Activated CD4-positive, alpha-beta memory T cell treated with anti-CD3 and anti-CD28 coated beads, Interleukin-2, amount 10 ng/mL, durations not matched to agents 7 days and 5 days (primary cell): Measurements from ENCODE around the gene PRDM16. TPM values are rescaled to one million over a fixed set of nuclear protein-coding genes. Genes with fewer than 3 reads are reported as not detected.

ENCODE experiments used
- CTCF ChIA-PET: fragments of 350-600 bp; sonication (Branson Sonifier 250); formaldehyde crosslinking; loops from one replicate; lab custom pipeline; 2021; ENCODE audit warnings: antibody characterized with exemption, inconsistent platforms; lab: Charles Lee
- POLR2A ChIA-PET: fragments of 350-600 bp; sonication (Branson Sonifier 250); formaldehyde crosslinking; loops from one replicate; lab custom pipeline; 2021; ENCODE audit warnings: antibody characterized with exemption; lab: Charles Lee
- DNase-seq: peaks from one replicate; pipeline ENCODE4 v3.0.0-alpha.2; 2020
- H3K27ac Mint-ChIP-seq: one replicate; pipeline ENCODE4 v1.8.0; 2021; ENCODE audit warnings: mild to moderate bottlenecking, mixed read lengths
- H3K27me3 Mint-ChIP-seq: one replicate; pipeline ENCODE4 v1.8.0; 2021; ENCODE audit warnings: mixed read lengths
- H3K36me3 Mint-ChIP-seq: one replicate; pipeline ENCODE4 v1.8.0; 2021; ENCODE audit warnings: low read depth, mixed read lengths
- H3K4me1 Mint-ChIP-seq: one replicate; pipeline ENCODE4 v1.8.0; 2021; ENCODE audit warnings: mixed read lengths
- H3K4me3 Mint-ChIP-seq: one replicate; pipeline ENCODE4 v1.8.0; 2021; ENCODE audit warnings: mild to moderate bottlenecking, mixed read lengths
- H3K9me3 Mint-ChIP-seq: one replicate; pipeline ENCODE4 v1.8.0; 2021; ENCODE audit warnings: mixed read lengths
- total RNA-seq, 2 experiments: library from RNA; stranded (reverse); gene quantifications; one replicate each; pipeline ENCODE4 v1.2.3, GENCODE V29; 2021

PRDM16 gene
- total RNA-seq, 2 experiments from 2014 or later, result 0.03 to 0.20 TPM

DNA sequence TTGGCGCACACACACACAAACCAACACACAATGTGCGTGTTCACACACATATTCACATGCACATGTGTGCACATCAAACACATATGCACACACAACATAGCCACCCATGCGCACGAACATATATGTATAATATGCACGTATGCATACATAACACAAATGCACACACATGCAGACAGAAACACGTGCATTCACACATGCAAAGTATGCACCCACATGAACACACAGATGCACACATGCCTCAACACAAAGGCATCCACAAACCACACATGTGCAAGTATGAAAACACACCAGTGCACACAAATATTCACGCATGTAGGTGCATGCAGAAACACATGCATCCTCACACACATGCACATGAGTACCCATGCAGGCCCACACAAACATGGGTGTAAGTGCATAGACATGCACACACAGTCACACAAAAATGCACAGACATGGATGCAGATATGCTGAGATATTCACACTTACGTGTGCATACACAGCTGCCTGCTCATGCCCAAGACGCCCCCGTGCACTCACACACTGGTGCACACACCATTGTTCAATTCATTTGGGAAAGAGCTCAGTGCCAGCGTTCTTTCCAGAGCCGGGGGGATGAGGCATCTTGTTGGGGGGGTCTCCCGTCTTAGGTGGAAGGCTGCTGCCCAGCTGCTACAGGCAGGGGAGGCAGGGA lies 332.7 kb downstream of the PRDM16 start:
- CTCF ChIA-PET, result no interaction called here

DNA sequence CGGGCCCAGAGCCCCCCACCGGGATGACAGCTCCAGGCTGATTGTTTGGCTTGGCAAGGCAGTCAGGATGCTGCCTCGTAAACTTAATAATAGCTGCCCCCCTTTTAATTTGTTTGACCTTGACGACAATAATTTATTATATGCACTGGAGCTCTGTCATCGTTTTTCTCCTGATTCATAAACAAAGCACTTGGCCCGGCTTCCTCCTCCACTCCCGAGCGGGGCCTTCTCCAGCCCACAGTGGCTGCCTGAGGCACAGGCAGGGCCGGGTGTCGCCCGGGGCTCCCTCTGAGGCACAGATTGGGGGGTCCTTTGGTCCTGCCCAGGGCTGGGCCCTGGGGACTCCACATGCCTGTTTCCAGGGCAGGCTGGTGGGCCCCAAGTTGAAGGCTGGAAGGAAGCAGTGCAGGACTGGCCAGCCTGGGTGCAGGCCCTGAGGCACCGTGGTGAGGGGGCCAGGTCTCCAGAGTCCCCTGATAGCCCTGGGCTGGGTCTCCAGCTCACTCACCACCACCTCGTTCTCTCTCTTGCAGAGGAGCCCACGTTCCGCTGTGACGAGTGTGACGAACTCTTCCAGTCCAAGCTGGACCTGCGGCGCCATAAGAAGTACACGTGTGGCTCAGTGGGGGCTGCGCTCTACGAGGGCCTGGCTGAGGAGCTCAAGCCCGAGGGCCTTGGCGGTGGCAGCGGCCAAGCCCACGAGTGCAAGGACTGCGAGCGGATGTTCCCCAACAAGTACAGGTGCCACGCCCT lies 333.4 kb downstream of the PRDM16 start:
- DNase-seq, result no peak
- no peak overlapping the region for H3K4me3 Mint-ChIP-seq
- H3K9me3 Mint-ChIP-seq, result no peaks in the 10 kb centered on the region
- ChIA-PET POLR2A (no interaction called here), CTCF (no interaction called here)
- no peaks in the 10 kb centered on the region for H3K36me3 Mint-ChIP-seq
- no peak overlapping the region for H3K27ac Mint-ChIP-seq
- no peaks in the 10 kb centered on the region for H3K27me3 Mint-ChIP-seq
- H3K4me1 Mint-ChIP-seq, result no peaks in the 10 kb centered on the region

More for the DNA sequence above, 332.7 kb downstream of the PRDM16 start:
- Mint-ChIP-seq H3K4me1 (no peaks in the 10 kb centered on the region), H3K27ac (no peak overlapping the region), H3K27me3 (no peaks in the 10 kb centered on the region), H3K4me3 (no peak overlapping the region), H3K9me3 (no peaks in the 10 kb centered on the region), H3K36me3 (no peaks in the 10 kb centered on the region)
- POLR2A ChIA-PET, result no interaction called here
- no peak for DNase-seq

DNA sequence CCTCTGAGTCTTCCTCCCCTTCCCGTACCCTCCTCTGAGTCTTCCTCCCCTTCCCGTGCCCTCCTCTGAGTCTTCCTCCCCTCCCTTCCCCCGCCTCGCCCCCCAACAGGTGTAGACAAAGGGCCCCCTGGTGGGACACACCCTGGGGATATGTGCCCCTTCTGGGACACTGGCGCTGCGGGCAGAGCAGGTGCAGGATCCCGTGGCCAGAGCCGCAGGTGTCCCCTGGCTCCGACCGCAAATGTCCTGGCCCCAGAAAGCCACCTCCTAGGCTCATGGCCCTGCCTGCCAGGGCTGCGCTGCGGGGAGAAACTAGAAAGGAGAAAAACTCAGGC lies 334.0 kb downstream of the PRDM16 start:
- Mint-ChIP-seq H3K4me3 (no peak overlapping the region), H3K4me1 (no peaks in the 10 kb centered on the region), H3K36me3 (no peaks in the 10 kb centered on the region), H3K9me3 (no peaks in the 10 kb centered on the region), H3K27ac (no peak overlapping the region), H3K27me3 (no peaks in the 10 kb centered on the region)
- DNase-seq, result no peak
- ChIA-PET CTCF (no interaction called here), POLR2A (no interaction called here)

DNA sequence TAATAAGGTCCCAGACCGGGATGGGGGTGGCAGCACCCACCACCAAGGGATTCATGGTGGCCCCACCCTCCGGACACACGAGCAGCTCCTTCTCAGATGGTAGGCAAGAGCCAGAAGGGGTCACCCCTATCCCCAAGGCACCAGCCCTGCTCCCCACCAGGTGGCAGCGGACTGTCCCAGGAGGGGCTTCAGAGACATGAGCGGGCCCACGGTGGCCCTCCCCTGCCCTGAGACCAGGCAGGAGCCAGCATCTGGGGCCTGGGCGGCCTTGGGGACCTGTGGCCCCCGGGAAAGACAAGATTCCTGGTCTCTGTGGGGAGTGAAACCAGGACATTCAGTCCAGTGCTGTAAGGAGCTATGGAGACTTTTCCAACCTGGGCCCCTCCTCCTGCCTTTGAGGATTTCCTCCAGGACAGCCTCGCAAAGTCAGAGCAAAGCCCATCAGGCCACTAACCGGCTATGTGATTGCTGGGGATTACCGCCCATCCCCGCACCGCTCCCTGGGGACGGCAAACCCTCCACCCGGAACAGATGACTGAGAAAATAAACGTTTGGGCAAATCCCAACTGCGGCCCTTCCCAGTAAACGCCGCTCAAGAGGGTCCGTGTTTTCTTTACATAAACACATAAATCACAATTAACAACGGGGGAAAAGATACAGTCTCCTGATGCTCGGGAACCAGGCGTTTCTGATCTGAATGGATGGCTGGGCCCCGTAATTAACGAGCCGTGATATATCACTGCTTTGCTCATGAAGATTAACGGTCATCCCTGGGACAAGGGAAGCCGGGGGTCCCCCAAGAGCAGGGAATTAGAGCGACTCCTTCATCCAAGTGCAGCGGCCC lies 334.6 kb downstream of the PRDM16 start:
- no peaks in the 10 kb centered on the region for H3K36me3 Mint-ChIP-seq
- ChIA-PET POLR2A (no interaction called here), CTCF (no interaction called here)
- H3K4me1 Mint-ChIP-seq, result no peaks in the 10 kb centered on the region
- H3K27ac Mint-ChIP-seq, result no peak overlapping the region
- DNase-seq, result no peak
- no peaks in the 10 kb centered on the region for H3K9me3 Mint-ChIP-seq
- no peak overlapping the region for H3K4me3 Mint-ChIP-seq
- H3K27me3 Mint-ChIP-seq, result no peaks in the 10 kb centered on the region

DNA sequence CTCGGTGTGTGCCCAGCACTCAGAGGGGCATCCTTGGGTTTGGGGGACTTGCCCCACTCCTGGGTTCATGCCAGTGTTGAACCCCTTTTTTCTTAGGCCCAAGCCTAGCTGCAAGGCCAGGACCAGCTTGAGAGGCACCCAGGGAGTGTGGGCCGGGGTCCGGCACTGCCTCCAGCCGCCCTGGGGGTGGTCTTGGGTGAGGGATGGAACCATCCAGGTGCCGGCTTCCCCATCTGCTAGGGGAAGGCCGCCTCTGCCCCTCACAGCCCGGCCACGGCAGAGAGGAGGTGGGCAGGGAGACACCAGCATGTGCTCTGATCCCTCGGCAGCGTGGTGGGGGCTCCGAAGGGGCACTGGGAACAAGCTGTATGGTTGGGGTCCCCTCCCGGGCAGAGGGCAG lies 335.3 kb downstream of the PRDM16 start:
- H3K27me3 Mint-ChIP-seq, result no peaks in the 10 kb centered on the region
- H3K9me3 Mint-ChIP-seq, result no peaks in the 10 kb centered on the region
- no peaks in the 10 kb centered on the region for H3K4me1 Mint-ChIP-seq
- CTCF ChIA-PET, result no interaction called here
- H3K27ac Mint-ChIP-seq, result no peak overlapping the region
- no peaks in the 10 kb centered on the region for H3K36me3 Mint-ChIP-seq
- POLR2A ChIA-PET, result no interaction called here
- H3K4me3 Mint-ChIP-seq, result no peak overlapping the region
- DNase-seq, result no peak

DNA sequence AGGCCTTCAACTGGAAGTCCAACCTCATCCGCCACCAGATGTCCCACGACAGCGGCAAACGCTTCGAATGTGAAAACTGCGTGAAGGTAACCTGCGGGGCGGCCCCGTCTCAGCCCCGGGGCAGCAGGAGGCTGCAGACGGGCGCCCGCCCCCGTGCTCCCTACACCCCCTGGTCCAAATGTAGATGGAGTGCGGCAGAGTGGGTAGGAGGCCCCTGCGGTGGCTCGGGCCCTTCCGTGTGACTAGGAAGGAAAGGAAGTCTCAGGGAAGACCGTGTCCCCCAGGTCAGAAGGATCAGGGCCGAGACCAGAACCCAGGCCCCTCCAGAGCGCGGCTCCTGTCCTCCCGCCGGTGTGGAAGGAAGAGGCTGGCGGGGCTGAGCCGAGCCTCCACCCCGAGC lies 335.8 kb downstream of the PRDM16 start:
- Mint-ChIP-seq H3K4me1 (no peaks in the 10 kb centered on the region), H3K27ac (no peak overlapping the region), H3K27me3 (no peaks in the 10 kb centered on the region), H3K9me3 (no peaks in the 10 kb centered on the region), H3K4me3 (no peak overlapping the region), H3K36me3 (no peaks in the 10 kb centered on the region)
- POLR2A ChIA-PET, result no interaction called here
- CTCF ChIA-PET, result no interaction called here
- DNase-seq, result no peak

DNA sequence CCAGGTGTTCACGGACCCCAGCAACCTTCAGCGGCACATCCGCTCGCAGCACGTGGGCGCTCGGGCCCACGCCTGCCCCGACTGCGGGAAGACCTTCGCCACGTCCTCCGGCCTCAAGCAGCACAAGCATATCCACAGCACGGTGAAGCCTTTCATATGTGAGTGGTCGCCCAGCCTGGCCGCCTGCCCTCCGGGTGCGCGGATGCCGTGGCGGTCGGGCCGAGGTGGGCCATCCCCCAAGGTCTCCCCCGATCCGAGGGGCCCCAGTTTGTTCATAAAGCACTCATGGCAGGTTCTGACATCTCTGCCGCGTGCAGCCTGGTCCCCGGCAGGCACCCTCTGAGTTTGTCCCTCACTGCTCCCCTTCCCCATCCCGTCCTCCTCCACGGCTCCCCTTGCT lies 336.5 kb downstream of the PRDM16 start:
- DNase-seq, result no peak
- H3K27ac Mint-ChIP-seq, result no peak overlapping the region
- CTCF ChIA-PET, result no interaction called here
- H3K4me1 Mint-ChIP-seq, result no peaks in the 10 kb centered on the region
- H3K4me3 Mint-ChIP-seq, result no peak overlapping the region
- H3K9me3 Mint-ChIP-seq, result no peaks in the 10 kb centered on the region
- H3K36me3 Mint-ChIP-seq, result no peaks in the 10 kb centered on the region
- no peaks in the 10 kb centered on the region for H3K27me3 Mint-ChIP-seq
- POLR2A ChIA-PET, result no interaction called here

DNA sequence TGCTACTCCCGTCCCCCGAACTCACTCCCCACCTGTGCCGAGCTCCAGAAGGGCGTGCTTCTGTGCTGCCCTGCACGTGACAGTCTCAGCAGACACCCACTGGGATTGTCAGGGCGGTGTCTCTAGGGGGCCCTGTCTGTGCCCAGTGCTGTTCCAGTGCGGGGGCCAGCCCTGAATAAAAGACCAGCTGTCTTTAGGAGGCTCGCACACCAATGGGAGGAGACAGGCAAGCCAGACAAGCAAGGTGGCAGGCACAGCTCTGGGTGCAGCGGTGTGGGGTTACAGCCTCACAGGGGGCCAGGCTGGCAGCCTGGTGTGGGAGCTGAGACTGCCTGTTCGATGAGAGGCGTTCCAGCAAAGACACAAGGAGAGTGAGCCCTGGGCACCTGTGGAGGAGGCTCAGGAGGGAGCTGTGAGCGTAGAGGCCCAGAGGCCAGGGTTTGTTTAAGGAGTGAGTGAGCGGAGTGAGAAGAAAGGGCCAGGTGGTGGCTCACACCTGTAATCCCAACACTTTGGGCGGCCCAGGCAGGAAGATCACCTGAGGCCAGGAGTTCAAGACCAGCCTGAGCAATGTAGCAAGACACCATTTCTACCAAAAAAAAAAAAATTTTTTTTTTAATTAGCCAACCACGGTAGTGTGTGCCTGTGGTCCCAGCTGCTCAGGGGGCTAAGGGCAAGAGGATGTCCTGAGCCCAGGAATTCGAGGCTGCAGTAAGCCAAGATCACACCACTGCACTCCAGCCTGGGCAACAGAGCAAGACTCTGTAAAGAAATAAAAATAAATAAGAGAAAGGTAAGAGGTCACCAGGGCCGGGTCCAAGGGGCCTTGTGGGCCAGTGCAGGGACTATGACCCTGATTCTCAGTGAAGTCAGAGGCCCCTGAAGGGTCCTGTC lies 337.2 kb downstream of the PRDM16 start:
- H3K27ac Mint-ChIP-seq, result no peak overlapping the region
- H3K27me3 Mint-ChIP-seq, result no peaks in the 10 kb centered on the region
- DNase-seq, result no peak
- POLR2A ChIA-PET, result no interaction called here
- CTCF ChIA-PET, result no interaction called here
- no peaks in the 10 kb centered on the region for H3K36me3 Mint-ChIP-seq
- no peak overlapping the region for H3K4me3 Mint-ChIP-seq
- no peaks in the 10 kb centered on the region for H3K4me1 Mint-ChIP-seq
- no peaks in the 10 kb centered on the region for H3K9me3 Mint-ChIP-seq

DNA sequence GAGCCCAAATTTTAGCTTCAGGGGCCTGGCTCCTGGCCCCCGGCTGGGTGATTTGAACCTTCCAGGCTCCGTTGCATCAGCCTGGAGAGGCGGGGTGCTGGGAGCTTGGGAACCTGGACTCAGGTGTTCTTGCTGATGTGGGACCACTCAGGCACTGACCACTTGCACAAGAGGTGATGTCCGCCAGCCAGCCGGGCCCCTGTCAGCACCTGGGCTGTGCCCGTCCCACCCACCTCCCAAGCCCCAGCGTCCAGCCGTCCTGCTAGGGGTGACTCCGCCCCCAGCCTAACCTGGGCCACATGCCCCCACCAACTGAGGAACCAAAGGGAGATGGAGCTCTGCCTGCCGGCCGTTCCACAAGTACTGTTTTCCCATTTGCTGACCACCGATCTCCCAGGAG lies 338.0 kb downstream of the PRDM16 start:
- Mint-ChIP-seq H3K4me3 (no peak overlapping the region), H3K27ac (no peak overlapping the region), H3K27me3 (no peaks in the 10 kb centered on the region), H3K36me3 (no peaks in the 10 kb centered on the region), H3K4me1 (no peaks in the 10 kb centered on the region), H3K9me3 (no peaks in the 10 kb centered on the region)
- ChIA-PET POLR2A (no interaction called here), CTCF (no interaction called here)
- DNase-seq, result no peak

DNA sequence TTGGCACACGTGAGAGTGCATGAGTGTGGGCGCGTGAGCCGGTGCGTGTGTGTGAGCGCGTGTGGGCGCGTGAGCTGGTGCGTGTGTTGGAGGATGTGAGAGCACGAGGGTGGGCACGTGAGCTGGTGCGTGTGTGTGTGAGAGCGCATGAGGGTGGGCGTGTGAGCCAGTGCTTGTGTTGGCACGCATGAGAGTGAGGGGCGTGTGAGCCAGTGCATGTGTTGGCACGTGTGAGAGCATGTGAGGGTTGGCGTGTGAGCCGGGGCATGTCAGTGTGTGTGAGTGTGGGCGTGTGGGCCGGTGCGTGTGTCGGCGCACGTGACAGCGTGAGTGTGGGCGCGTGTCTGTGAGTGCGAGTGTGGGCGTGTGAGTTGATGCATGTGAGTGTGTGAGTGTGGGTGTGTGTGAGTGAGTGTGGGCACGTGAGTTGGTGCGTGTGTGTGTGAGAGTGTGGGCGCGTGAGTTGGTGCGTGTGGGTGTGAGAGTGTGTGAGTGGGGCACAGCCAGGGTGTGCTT lies 339.8 kb downstream of the PRDM16 start:
- Mint-ChIP-seq H3K27ac (no peak overlapping the region), H3K36me3 (no peaks in the 10 kb centered on the region), H3K4me3 (no peak overlapping the region), H3K27me3 (no peaks in the 10 kb centered on the region), H3K4me1 (no peaks in the 10 kb centered on the region), H3K9me3 (no peaks in the 10 kb centered on the region)
- DNase-seq, result no peak
- ChIA-PET POLR2A (no interaction called here), CTCF (no interaction called here)

DNA sequence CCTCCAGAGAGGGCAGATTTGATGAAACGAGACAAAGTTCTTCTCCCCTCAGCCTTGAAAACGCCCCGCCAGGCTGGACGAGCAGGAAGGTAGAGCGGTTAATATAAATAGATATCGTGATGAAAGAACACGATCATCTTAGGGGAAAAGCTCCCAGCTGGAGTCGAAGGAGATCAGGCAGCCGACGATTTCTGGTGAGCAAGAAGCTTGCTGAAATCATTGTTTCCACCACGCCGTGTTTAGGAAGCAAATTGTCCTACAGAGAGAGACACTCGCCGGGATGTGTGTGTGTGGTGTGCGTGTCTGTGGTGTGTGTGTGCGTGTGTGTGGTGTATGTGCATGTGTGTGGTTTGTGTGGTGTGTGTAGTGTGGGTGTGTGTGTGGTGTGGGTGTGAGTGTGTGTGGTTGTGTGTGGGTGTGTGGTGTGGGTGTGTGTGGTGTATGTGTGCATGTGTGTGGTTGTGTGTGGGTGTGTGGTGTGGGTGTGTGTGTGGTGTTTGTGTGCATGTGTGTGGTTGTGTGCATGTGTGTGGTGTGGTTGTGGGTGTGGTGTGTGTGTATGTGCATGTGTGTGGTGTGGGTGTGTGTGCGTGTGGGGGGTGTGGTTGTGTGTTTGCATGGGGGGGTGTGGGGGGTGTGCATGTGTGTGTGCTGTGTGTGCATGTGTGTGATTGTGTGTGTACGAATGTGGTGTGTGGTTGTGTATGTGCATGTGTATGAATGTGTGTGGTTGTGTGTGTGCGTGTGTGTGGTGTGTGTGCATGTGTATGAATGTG lies 340.6 kb downstream of the PRDM16 start:
- Mint-ChIP-seq H3K27ac (no peak overlapping the region), H3K27me3 (no peaks in the 10 kb centered on the region), H3K4me1 (no peaks in the 10 kb centered on the region), H3K36me3 (no peaks in the 10 kb centered on the region), H3K4me3 (no peak overlapping the region), H3K9me3 (no peaks in the 10 kb centered on the region)
- DNase-seq, result no peak
- POLR2A ChIA-PET, result no interaction called here
- CTCF ChIA-PET, result no interaction called here
